ENCODE data around the gene CLDN25. TPM values are rescaled to one million over a fixed set of nuclear protein-coding genes. Genes with fewer than 3 reads are reported as not detected.
"Not testable (repeated sequence)": the region's sequence is repeated elsewhere in the genome, so short reads cannot be mapped to it uniquely, and the experiment has no call there.

Gene CLDN25
- total RNA-seq, 1 donor from 2014 or later: not detected

- H3K79me2 ChIP-seq (ENCODE audit: insufficient read depth, low read length): peaks cover 24% of the 10 kb centered on the region
- no peak overlapping the region for H3K4me3 ChIP-seq (ENCODE audit: insufficient read depth, low read depth, low read length)
- H2AFZ ChIP-seq (ENCODE audit: low read depth, low read length): no peak overlapping the region
- H3K27ac Mint-ChIP-seq (ENCODE audit: unreplicated experiment): no peak overlapping the region
- peaks cover 8% of the 10 kb centered on the region for H3K36me3 Mint-ChIP-seq (ENCODE audit: low read depth, unreplicated experiment)
- no peaks in the 10 kb centered on the region for H3K9me3 Mint-ChIP-seq (ENCODE audit: unreplicated experiment)
- no peak for TF ChIP-seq CTCF (IDR thresholded peaks at IDR 0.05; ENCODE audit: insufficient read depth, low read depth, low read length)
- TF ChIP-seq EZH2 (IDR thresholded peaks at IDR 0.05; ENCODE audit: insufficient read depth, low read length): no peak
- peaks cover 8% of the 10 kb centered on the region for H3K4me1 Mint-ChIP-seq (ENCODE audit: low read depth, unreplicated experiment)
- FAIRE-seq (no peak), DNase-seq (ENCODE audit: low read depth) (no peak)
- no peak overlapping the region for H3K4me3 Mint-ChIP-seq (ENCODE audit: unreplicated experiment)
- peaks cover 10% of the 10 kb centered on the region for H3K36me3 ChIP-seq (ENCODE audit: insufficient read depth, low read length)
- no peaks in the 10 kb centered on the region for H3K27me3 ChIP-seq (ENCODE audit: insufficient read depth, low read length)
- H3K4me1 ChIP-seq (ENCODE audit: insufficient read depth, low read length): no peaks in the 10 kb centered on the region
- peaks cover 24% of the 10 kb centered on the region for H4K20me1 ChIP-seq (ENCODE audit: insufficient read depth, low read length)
- H3K4me2 ChIP-seq (ENCODE audit: low read length): no peak overlapping the region
- H3K9ac ChIP-seq (ENCODE audit: low read length): no peak overlapping the region
- no peak overlapping the region for H3K27ac ChIP-seq (ENCODE audit: low read depth, low read length)
- no peaks in the 10 kb centered on the region for H3K9me3 ChIP-seq (ENCODE audit: insufficient read depth, low read depth, low read length)
- H3K27me3 Mint-ChIP-seq (ENCODE audit: low read depth, unreplicated experiment): no peaks in the 10 kb centered on the region
These were observed 19.4 kb upstream of the CLDN25 start for GRCh38 chr11:113760241-113760640.

GRCh38 chr11:113763040-113763439 lies 16.6 kb upstream of the CLDN25 start:
- H3K27me3 ChIP-seq (ENCODE audit: insufficient read depth, low read length); H3K9me3 Mint-ChIP-seq (ENCODE audit: unreplicated experiment); H3K4me2 ChIP-seq (ENCODE audit: low read length); H3K27ac Mint-ChIP-seq (ENCODE audit: unreplicated experiment); H3K9me3 ChIP-seq (ENCODE audit: insufficient read depth, low read depth, low read length); H3K36me3 Mint-ChIP-seq (ENCODE audit: low read depth, unreplicated experiment); H3K9ac ChIP-seq (ENCODE audit: low read length); H3K4me1 ChIP-seq (ENCODE audit: insufficient read depth, low read length); DNase-seq (ENCODE audit: low read depth); H3K27ac ChIP-seq (ENCODE audit: low read depth, low read length); FAIRE-seq; H2AFZ ChIP-seq (ENCODE audit: low read depth, low read length); H3K36me3 ChIP-seq (ENCODE audit: insufficient read depth, low read length); H3K4me3 Mint-ChIP-seq (ENCODE audit: unreplicated experiment); H3K27me3 Mint-ChIP-seq (ENCODE audit: low read depth, unreplicated experiment); H3K4me3 ChIP-seq (ENCODE audit: insufficient read depth, low read depth, low read length): not testable (repeated sequence)
- H3K4me1 Mint-ChIP-seq (ENCODE audit: low read depth, unreplicated experiment): peaks cover 16% of the 10 kb centered on the region
- peaks cover 41% of the 10 kb centered on the region for H4K20me1 ChIP-seq (ENCODE audit: insufficient read depth, low read length)
- H3K79me2 ChIP-seq (ENCODE audit: insufficient read depth, low read length): peaks cover 44% of the 10 kb centered on the region

- peaks cover 54% of the 10 kb centered on the region for H3K79me2 ChIP-seq (ENCODE audit: insufficient read depth, low read length)
These were observed 14.9 kb upstream of the CLDN25 start for GRCh38 chr11:113764527-113765219.

More at GRCh38 chr11:113764527-113765219, 14.9 kb upstream of the CLDN25 start:
- Histone ChIP-seq H3K27me3 (ENCODE audit: insufficient read depth, low read length) (no peaks in the 10 kb centered on the region), H3K9me3 (ENCODE audit: insufficient read depth, low read depth, low read length) (no peaks in the 10 kb centered on the region), H3K4me2 (ENCODE audit: low read length) (no peak overlapping the region), H4K20me1 (ENCODE audit: insufficient read depth, low read length) (peaks cover 44% of the 10 kb centered on the region), H2AFZ (ENCODE audit: low read depth, low read length) (no peak overlapping the region), H3K4me3 (ENCODE audit: insufficient read depth, low read depth, low read length) (no peak overlapping the region), H3K9ac (ENCODE audit: low read length) (no peak overlapping the region), H3K27ac (ENCODE audit: low read depth, low read length) (no peak overlapping the region), H3K36me3 (ENCODE audit: insufficient read depth, low read length) (peaks cover 4% of the 10 kb centered on the region), H3K4me1 (ENCODE audit: insufficient read depth, low read length) (no peaks in the 10 kb centered on the region)
- Mint-ChIP-seq H3K27me3 (ENCODE audit: low read depth, unreplicated experiment) (no peaks in the 10 kb centered on the region), H3K4me1 (ENCODE audit: low read depth, unreplicated experiment) (peaks cover 19% of the 10 kb centered on the region), H3K27ac (ENCODE audit: unreplicated experiment) (no peak overlapping the region), H3K4me3 (ENCODE audit: unreplicated experiment) (no peak overlapping the region), H3K36me3 (ENCODE audit: low read depth, unreplicated experiment) (peaks cover 5% of the 10 kb centered on the region), H3K9me3 (ENCODE audit: unreplicated experiment) (no peaks in the 10 kb centered on the region)
- FAIRE-seq (no peak), DNase-seq (ENCODE audit: low read depth) (no peak)
- no peak for TF ChIP-seq CTCF (IDR thresholded peaks at IDR 0.05; ENCODE audit: insufficient read depth, low read depth, low read length)
- TF ChIP-seq EZH2 (IDR thresholded peaks at IDR 0.05; ENCODE audit: insufficient read depth, low read length): no peak

Measured in astrocyte (in vitro differentiated cells and primary cell).